Measurements from ENCODE around the gene OR6K3. TPM values are rescaled to one million over a fixed set of nuclear protein-coding genes. Genes with fewer than 3 reads are reported as not detected.

OR6K3 gene
- total and polyA plus RNA-seq, 2 donors (not counting 1 experiment from before 2014, with no cell fraction given), result not detected

DNA sequence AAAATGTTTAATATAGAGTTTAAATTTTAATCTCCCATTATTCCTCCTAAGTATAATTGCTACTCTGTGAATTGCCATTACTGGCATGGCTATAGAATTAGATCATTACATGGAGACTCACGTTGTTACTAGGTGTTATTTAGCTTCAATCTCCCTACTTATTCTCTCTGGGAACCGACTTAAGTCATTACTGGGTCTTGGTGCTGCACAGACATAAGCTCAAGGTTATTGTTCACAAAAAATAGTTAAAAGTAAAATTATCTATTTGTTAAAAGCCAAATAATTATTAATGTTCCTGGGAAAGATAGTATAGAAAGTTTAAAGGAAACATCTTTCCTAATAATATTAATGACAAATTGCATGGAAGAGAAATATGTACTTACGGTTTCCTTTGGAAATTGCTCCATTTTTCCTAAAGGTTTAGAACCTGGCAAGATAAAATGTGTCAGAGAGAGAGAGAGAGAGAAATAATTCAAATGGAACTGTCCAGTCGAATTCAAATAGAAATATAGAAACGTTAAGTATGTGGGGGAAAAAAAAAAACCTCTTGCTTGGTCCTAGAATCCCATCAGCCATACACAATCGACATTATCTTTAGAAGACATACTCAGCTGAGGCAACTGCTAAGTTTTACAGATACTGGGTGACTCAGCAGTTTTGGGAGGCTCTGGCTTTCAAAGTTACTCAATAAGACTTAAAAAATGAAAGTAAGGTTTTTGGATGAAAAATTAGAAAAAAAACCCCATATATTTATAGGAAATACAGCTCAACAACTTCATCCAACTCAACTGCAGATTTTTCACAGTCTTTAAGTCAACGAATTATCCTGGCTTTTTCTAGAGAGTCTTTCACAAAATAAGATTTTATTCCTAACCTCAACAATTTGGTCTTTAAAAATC lies 34.2 kb downstream of the OR6K3 start, which contains the start of gene SPTA1:
Gene SPTA1 (minus strand): TSS at position 605 of the 899 bp plus-strand sequence. CDS start 198 bp downstream, at position 407.
- DNase-seq (ENCODE audit: low read depth in 2 of 2), result no peak
- no peaks in the 10 kb centered on the region for H3K9me3 ChIP-seq (ENCODE audit: control insufficient read depth, insufficient read depth, low read depth, low read length)

DNA sequence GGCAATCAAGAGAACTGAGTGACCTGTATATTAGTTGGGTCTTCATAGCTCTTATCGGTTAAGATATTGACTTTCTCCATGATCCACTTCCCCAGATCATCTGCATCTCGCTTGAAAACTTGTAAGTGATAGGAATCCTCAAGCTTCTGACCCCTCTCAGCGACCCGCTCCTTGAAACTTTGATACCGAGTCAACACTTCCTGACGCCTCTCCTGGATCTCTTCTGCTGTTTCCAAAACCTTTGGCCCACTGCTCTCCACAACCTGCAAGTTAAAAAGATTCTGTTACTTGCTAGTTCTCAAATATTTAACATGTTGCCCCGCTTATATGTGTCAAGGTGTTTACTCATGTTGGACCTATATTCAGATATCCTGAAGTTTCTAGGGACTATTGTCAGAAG lies 35.4 kb downstream of the OR6K3 start:
- Histone ChIP-seq H3K4me2 (ENCODE audit: extremely low read depth, insufficient read depth, low read length) (no peak overlapping the region), H3K4me3 (replicated peaks in 1 of 4; ENCODE audit: control extremely low read depth in 1 of 4, insufficient read depth in 1 of 4, low read depth in 3 of 4, low read length in 4 of 4) (no peak overlapping the region), H3K9me3 (ENCODE audit: control insufficient read depth, insufficient read depth, low read depth, low read length) (no peaks in the 10 kb centered on the region), H3K4me1 (ENCODE audit: control insufficient read depth, extremely low read depth, insufficient read depth, low read length) (no peaks in the 10 kb centered on the region), H3K27ac (ENCODE audit: insufficient read depth, low read length) (no peak overlapping the region), H3K27me3 (ENCODE audit: control insufficient read depth, insufficient read depth, low read length) (no peaks in the 10 kb centered on the region), H3K9ac (ENCODE audit: insufficient read depth, low read length) (no peak overlapping the region), H3K36me3 (ENCODE audit: control insufficient read depth, insufficient read depth, low read length) (no peaks in the 10 kb centered on the region), H4K20me1 (ENCODE audit: control insufficient read depth, extremely low read depth, insufficient read depth, low read length) (no peaks in the 10 kb centered on the region), H2AFZ (ENCODE audit: low read length) (no peak overlapping the region), H3K79me2 (ENCODE audit: control insufficient read depth, insufficient read depth, low read length) (no peaks in the 10 kb centered on the region)
- TF ChIP-seq, protein P1, sequence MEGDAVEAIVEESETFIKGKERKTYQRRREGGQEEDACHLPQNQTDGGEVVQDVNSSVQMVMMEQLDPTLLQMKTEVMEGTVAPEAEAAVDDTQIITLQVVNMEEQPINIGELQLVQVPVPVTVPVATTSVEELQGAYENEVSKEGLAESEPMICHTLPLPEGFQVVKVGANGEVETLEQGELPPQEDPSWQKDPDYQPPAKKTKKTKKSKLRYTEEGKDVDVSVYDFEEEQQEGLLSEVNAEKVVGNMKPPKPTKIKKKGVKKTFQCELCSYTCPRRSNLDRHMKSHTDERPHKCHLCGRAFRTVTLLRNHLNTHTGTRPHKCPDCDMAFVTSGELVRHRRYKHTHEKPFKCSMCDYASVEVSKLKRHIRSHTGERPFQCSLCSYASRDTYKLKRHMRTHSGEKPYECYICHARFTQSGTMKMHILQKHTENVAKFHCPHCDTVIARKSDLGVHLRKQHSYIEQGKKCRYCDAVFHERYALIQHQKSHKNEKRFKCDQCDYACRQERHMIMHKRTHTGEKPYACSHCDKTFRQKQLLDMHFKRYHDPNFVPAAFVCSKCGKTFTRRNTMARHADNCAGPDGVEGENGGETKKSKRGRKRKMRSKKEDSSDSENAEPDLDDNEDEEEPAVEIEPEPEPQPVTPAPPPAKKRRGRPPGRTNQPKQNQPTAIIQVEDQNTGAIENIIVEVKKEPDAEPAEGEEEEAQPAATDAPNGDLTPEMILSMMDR (conservative IDR thresholded peaks at IDR 0.05 in 1 of 2, IDR thresholded peaks at IDR 0.05 in 1 of 2; ENCODE audit: low read depth in 1 of 2, low read length in 2 of 2), result no peak
- no peak for TF ChIP-seq EZH2 (IDR thresholded peaks at IDR 0.05; ENCODE audit: low read length, missing control alignments)
- DNase-seq (ENCODE audit: low read depth in 2 of 2), result no peak

More for the DNA sequence above, 34.2 kb downstream of the OR6K3 start, which contains the start of gene SPTA1:
- no peaks in the 10 kb centered on the region for H3K4me1 ChIP-seq (ENCODE audit: control insufficient read depth, extremely low read depth, insufficient read depth, low read length)
- H3K27ac ChIP-seq (ENCODE audit: insufficient read depth, low read length), result no peak within 1 kb of the TSS
- no peak within 1 kb of the TSS for H2AFZ ChIP-seq (ENCODE audit: low read length)
- TF ChIP-seq, protein P1 (conservative IDR thresholded peaks at IDR 0.05 in 1 of 2, IDR thresholded peaks at IDR 0.05 in 1 of 2; ENCODE audit: low read depth in 1 of 2, low read length in 2 of 2), result no peak
- TF ChIP-seq EZH2 (IDR thresholded peaks at IDR 0.05; ENCODE audit: low read length, missing control alignments), result no peak
- H3K36me3 ChIP-seq (ENCODE audit: control insufficient read depth, insufficient read depth, low read length), result no peaks in the 10 kb centered on the region
- no peaks in the 10 kb centered on the region for H4K20me1 ChIP-seq (ENCODE audit: control insufficient read depth, extremely low read depth, insufficient read depth, low read length)
- no peak within 1 kb of the TSS for H3K4me2 ChIP-seq (ENCODE audit: extremely low read depth, insufficient read depth, low read length)
- H3K9ac ChIP-seq (ENCODE audit: insufficient read depth, low read length), result no peak within 1 kb of the TSS
- H3K27me3 ChIP-seq (ENCODE audit: control insufficient read depth, insufficient read depth, low read length), result no peaks in the 10 kb centered on the region
- H3K4me3 ChIP-seq (replicated peaks in 1 of 4; ENCODE audit: control extremely low read depth in 1 of 4, insufficient read depth in 1 of 4, low read depth in 3 of 4, low read length in 4 of 4), result no peak within 1 kb of the TSS
- no peaks in the 10 kb centered on the region for H3K79me2 ChIP-seq (ENCODE audit: control insufficient read depth, insufficient read depth, low read length)

- Histone ChIP-seq H3K4me1 (ENCODE audit: control insufficient read depth, extremely low read depth, insufficient read depth, low read length) (no peaks in the 10 kb centered on the region), H3K27me3 (ENCODE audit: control insufficient read depth, insufficient read depth, low read length) (no peaks in the 10 kb centered on the region), H3K79me2 (ENCODE audit: control insufficient read depth, insufficient read depth, low read length) (no peaks in the 10 kb centered on the region), H3K9me3 (ENCODE audit: control insufficient read depth, insufficient read depth, low read depth, low read length) (no peaks in the 10 kb centered on the region), H4K20me1 (ENCODE audit: control insufficient read depth, extremely low read depth, insufficient read depth, low read length) (no peaks in the 10 kb centered on the region), H3K4me3 (replicated peaks in 1 of 4; ENCODE audit: control extremely low read depth in 1 of 4, insufficient read depth in 1 of 4, low read depth in 3 of 4, low read length in 4 of 4) (no peak overlapping the region), H3K4me2 (ENCODE audit: extremely low read depth, insufficient read depth, low read length) (no peak overlapping the region), H3K27ac (ENCODE audit: insufficient read depth, low read length) (no peak overlapping the region), H3K9ac (ENCODE audit: insufficient read depth, low read length) (no peak overlapping the region), H3K36me3 (ENCODE audit: control insufficient read depth, insufficient read depth, low read length) (no peaks in the 10 kb centered on the region), H2AFZ (ENCODE audit: low read length) (no peak overlapping the region)
- no peak for DNase-seq (ENCODE audit: low read depth in 2 of 2)
- TF ChIP-seq, protein P1 (conservative IDR thresholded peaks at IDR 0.05 in 1 of 2, IDR thresholded peaks at IDR 0.05 in 1 of 2; ENCODE audit: low read depth in 1 of 2, low read length in 2 of 2), result no peak
- TF ChIP-seq EZH2 (IDR thresholded peaks at IDR 0.05; ENCODE audit: low read length, missing control alignments), result no peak
Observed at GRCh38 chr1:158681606-158682005, 38.9 kb downstream of the OR6K3 start.
